ENCODE measurements around the gene GLRX.

- TF ChIP-seq POLR2AphosphoS5 (IDR thresholded peaks at IDR 0.05; ENCODE audit: borderline replicate concordance, low read depth, low read length), result no peak
- no peak for TF ChIP-seq EZH2 (IDR thresholded peaks at IDR 0.05)
Observed at GRCh38 chr5:95768731-95769130, 53.8 kb downstream of the GLRX start.

Measured in SK-N-MC (cell line).